ENCODE results near the gene PPP2R5A.

DNA sequence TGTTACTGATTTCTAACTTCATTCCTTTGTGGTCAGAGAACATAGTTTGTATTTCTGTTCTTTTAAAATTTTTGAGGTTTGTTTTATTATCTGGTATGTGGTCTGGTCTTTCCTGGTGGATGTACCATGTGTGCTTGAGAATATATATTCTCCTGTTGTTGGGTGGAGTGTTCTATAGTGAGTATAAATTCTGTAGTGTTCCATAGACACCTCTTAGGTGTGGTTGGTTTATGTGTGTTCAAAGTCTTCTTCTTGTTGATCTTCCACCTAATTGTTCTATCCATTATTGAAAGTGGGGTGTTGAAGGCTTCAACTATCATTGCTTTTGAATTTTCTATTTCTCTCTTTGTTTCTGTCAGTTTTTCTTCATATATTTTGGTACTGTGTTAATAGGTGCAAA, 20.1 kb downstream of the PPP2R5A start:
- TF ChIP-seq POLR2AphosphoS5 (IDR thresholded peaks at IDR 0.05; ENCODE audit: low read depth, low read length) (no peak), TAF1 (IDR thresholded peaks at IDR 0.05; ENCODE audit: borderline replicate concordance, low read depth, low read length) (no peak), POLR2A (IDR thresholded peaks at IDR 0.05; ENCODE audit: low read depth, low read length) (no peak)

All from GM12892 (cell line).